IMR-90 (cell line): Measurements from ENCODE around the gene RRP8. TPM values are rescaled to one million over a fixed set of nuclear protein-coding genes. Genes with fewer than 3 reads are reported as not detected.

Experiments
- ATAC-seq: fragments of 200-7000 bp; cut with Tn5 transposase; 2 replicates; pipeline ENCODE4 v1.9.1; 2020; ENCODE audit warnings: low read depth, mild to moderate bottlenecking, moderate library complexity
- BruUV-seq: library from RNA; stranded (reverse); fragments of 400-500 nt; replicated peaks from 2 replicates; lab custom pipeline; 2021; lab: Mats Ljungman, UMichigan
- CTCF ChIA-PET: fragments of 300-600 bp; formaldehyde crosslinking; extraction: SDS; loops from one replicate; lab custom pipeline; 2021; ENCODE audit warnings: antibody characterized with exemption; lab: Yijun Ruan, JAX
- POLR2A ChIA-PET: fragments of 300-600 bp; sonication (Branson Sonifier 250); formaldehyde crosslinking; loops from one replicate; lab custom pipeline; 2022; ENCODE audit warnings: antibody characterized with exemption; ENCODE audit not compliant: unreplicated experiment; lab: Charles Lee
- DNase-seq: peaks from one replicate; pipeline ENCODE4 v3.0.0; 2013
- H2AFZ ChIP-seq: replicated peaks from 2 replicates; pipeline ENCODE3; 2013; ENCODE audit warnings: low read length, mild to moderate bottlenecking; ENCODE audit not compliant: poor library complexity
- H2AK5ac ChIP-seq: 2 replicates; pipeline ENCODE4 v1.6.1; 2013; ENCODE audit warnings: low read depth, low read length, inconsistent platforms
- H2AK9ac ChIP-seq: replicated peaks from 2 replicates; pipeline ENCODE3; 2013; ENCODE audit warnings: mild to moderate bottlenecking, low read depth, low read length, moderate library complexity; ENCODE audit not compliant: poor library complexity
- H2BK120ac ChIP-seq: 2 replicates; pipeline ENCODE4 v1.6.1; 2013; ENCODE audit warnings: low read depth, low read length, inconsistent platforms
- H2BK15ac ChIP-seq: 3 replicates; pipeline ENCODE4 v1.6.1; 2013; ENCODE audit warnings: low read depth, low read length, inconsistent platforms
- H2BK20ac ChIP-seq: 2 replicates; pipeline ENCODE4 v1.6.1; 2013; ENCODE audit warnings: low read depth, mild to moderate bottlenecking, inconsistent platforms, low read length, moderate library complexity
- H2BK5ac ChIP-seq: 2 replicates; pipeline ENCODE4 v1.6.1; 2013; ENCODE audit warnings: mild to moderate bottlenecking, low read depth, low read length, inconsistent platforms; ENCODE audit not compliant: poor library complexity, severe bottlenecking
- H3K14ac ChIP-seq: replicated peaks from 2 replicates; pipeline ENCODE4 v1.6.1; 2013; ENCODE audit warnings: low read depth, low read length, inconsistent platforms
- H3K18ac ChIP-seq: 2 replicates; pipeline ENCODE4 v1.6.1; 2013; ENCODE audit warnings: low read depth, low read length, control low read depth
- H3K23ac ChIP-seq: 2 replicates; pipeline ENCODE4 v1.6.1; 2013; ENCODE audit warnings: low read depth, low read length, inconsistent platforms
- H3K27ac ChIP-seq: 2 replicates; pipeline ENCODE4 v1.5.1; 2013; ENCODE audit warnings: mild to moderate bottlenecking, control low read depth, low read length; ENCODE audit not compliant: insufficient read depth
- H3K27me3 ChIP-seq: 2 replicates; pipeline ENCODE4 v1.6.1; 2013; ENCODE audit warnings: low read length; ENCODE audit not compliant: control insufficient read depth, insufficient read depth
- H3K36me3 ChIP-seq: 2 replicates; pipeline ENCODE4 v1.6.1; 2013; ENCODE audit warnings: low read length, mixed read lengths; ENCODE audit not compliant: control insufficient read depth, insufficient read depth
- H3K4ac ChIP-seq: 2 replicates; pipeline ENCODE4 v1.6.1; 2013; ENCODE audit warnings: low read depth, low read length, inconsistent platforms
- H3K4me1 ChIP-seq: 2 replicates; pipeline ENCODE4 v1.6.1; 2013; ENCODE audit warnings: low read length, mixed read lengths; ENCODE audit not compliant: control insufficient read depth, insufficient read depth
- H3K4me2 ChIP-seq: 2 replicates; pipeline ENCODE4 v1.6.1; 2013; ENCODE audit warnings: low read depth, mild to moderate bottlenecking, control low read depth, low read length, moderate library complexity
- H3K4me3 ChIP-seq: 2 replicates; pipeline ENCODE4 v1.5.1; 2013; ENCODE audit warnings: low read depth, mild to moderate bottlenecking, control low read depth, low read length, moderate library complexity; ENCODE audit not compliant: insufficient read depth
- H3K56ac ChIP-seq: 2 replicates; pipeline ENCODE4 v1.6.1; 2013; ENCODE audit warnings: low read length, inconsistent platforms; ENCODE audit not compliant: insufficient read depth; ENCODE audit errors: extremely low read depth
- H3K79me1 ChIP-seq, 2 experiments: 2 replicates each; pipeline ENCODE4 v1.6.1; 2013; ENCODE audit warnings: low read length in 2 of 2, inconsistent platforms in 1 of 2, low read depth in 1 of 2
- H3K9ac ChIP-seq: 2 replicates; pipeline ENCODE4 v1.6.1; 2013; ENCODE audit warnings: low read depth, low read length, control low read depth
- H3K9me1 ChIP-seq: 2 replicates; pipeline ENCODE4 v1.6.1; 2013; ENCODE audit warnings: low read length, inconsistent platforms; ENCODE audit not compliant: insufficient read depth
- H3K9me3 ChIP-seq: 2 replicates; pipeline ENCODE4 v1.6.1; 2013; ENCODE audit warnings: low read length; ENCODE audit not compliant: control insufficient read depth, insufficient read depth
- H4K20me1 ChIP-seq: 2 replicates; pipeline ENCODE4 v1.6.1; 2013; ENCODE audit warnings: low read length, inconsistent platforms; ENCODE audit not compliant: insufficient read depth
- H4K5ac ChIP-seq: 2 replicates; pipeline ENCODE4 v1.6.1; 2013; ENCODE audit warnings: mild to moderate bottlenecking, low read depth, low read length, control low read depth
- H4K8ac ChIP-seq, 2 experiments: 2 replicates each; pipeline ENCODE4 v1.6.1; 2013; ENCODE audit warnings: low read depth in 2 of 2, low read length in 2 of 2, control low read depth in 1 of 2, inconsistent platforms in 1 of 2
- H4K91ac ChIP-seq: 2 replicates; pipeline ENCODE4 v1.6.1; 2013; ENCODE audit warnings: low read depth, low read length, inconsistent platforms; ENCODE audit not compliant: insufficient read depth
- BHLHE40 ChIP-seq: fragments of 150-350 bp; IDR thresholded peaks from 2 replicates; pipeline ENCODE4 v1.6.1; 2016; ENCODE audit warnings: mild to moderate bottlenecking, low read depth, low read length
- CEBPB ChIP-seq: IDR thresholded peaks from 2 replicates; pipeline ENCODE4 v1.6.1; 2012; ENCODE audit warnings: low read depth, low read length, improper control_type of control experiment
- CHD1 ChIP-seq: IDR thresholded peaks from 2 replicates; pipeline ENCODE4 v1.6.1; 2012; ENCODE audit warnings: low read depth, low read length, improper control_type of control experiment
- CTCF ChIP-seq: conservative IDR thresholded peaks from 2 replicates; pipeline ENCODE4 v1.5.1; 2012; ENCODE audit warnings: mild to moderate bottlenecking, low read depth, low read length, improper control_type of control experiment
- ELK1 ChIP-seq: fragments of 150-350 bp; IDR thresholded peaks from 2 replicates; pipeline ENCODE4 v1.6.1; 2016; ENCODE audit warnings: low read depth, mild to moderate bottlenecking, low read length, moderate library complexity, borderline replicate concordance
- MAFK ChIP-seq: IDR thresholded peaks from 2 replicates; pipeline ENCODE4 v1.6.1; 2012; ENCODE audit warnings: low read depth, low read length, improper control_type of control experiment
- MXI1 ChIP-seq: IDR thresholded peaks from 2 replicates; pipeline ENCODE4 v1.6.1; 2012; ENCODE audit warnings: low read depth, mild to moderate bottlenecking, low read length, moderate library complexity, borderline replicate concordance
- NFE2L2 ChIP-seq: fragments of 150-350 bp; IDR thresholded peaks from 2 replicates; pipeline ENCODE4 v1.6.1; 2016; ENCODE audit warnings: low read depth, mild to moderate bottlenecking, low read length
- POLR2A ChIP-seq: IDR thresholded peaks from 2 replicates; pipeline ENCODE4 v1.6.1; 2012; ENCODE audit warnings: mild to moderate bottlenecking, low read depth, low read length
- RAD21 ChIP-seq: IDR thresholded peaks from 2 replicates; pipeline ENCODE4 v1.6.1; 2012; ENCODE audit warnings: low read length, improper control_type of control experiment
- RCOR1 ChIP-seq: IDR thresholded peaks from 2 replicates; pipeline ENCODE4 v1.6.1; 2012; ENCODE audit warnings: mild to moderate bottlenecking, low read length, improper control_type of control experiment; ENCODE audit not compliant: insufficient replicate concordance
- RFX5 ChIP-seq: IDR thresholded peaks from 2 replicates; pipeline ENCODE4 v1.8.0; 2012; ENCODE audit warnings: low read depth, mild to moderate bottlenecking, low read length, moderate library complexity
- SMC3 ChIP-seq: fragments of 150-350 bp; IDR thresholded peaks from 2 replicates; pipeline ENCODE4 v1.6.1; 2016; ENCODE audit warnings: low read depth, mild to moderate bottlenecking, antibody characterized with exemption, low read length, moderate library complexity
- USF2 ChIP-seq: fragments of 150-350 bp; IDR thresholded peaks from 2 replicates; pipeline ENCODE4 v1.6.1; 2017; ENCODE audit warnings: mild to moderate bottlenecking, antibody characterized with exemption, low read length, low read depth
- WGBS, 2 experiments: methylation state at CpG; one replicate each; pipeline versions ENCODE4 v1.1.5 to v1.1.7; 2013; ENCODE audit warnings: missing lambda C conversion rate in 2 of 2; ENCODE audit not compliant: insufficient read length in 1 of 2; ENCODE audit errors: extremely low coverage in 2 of 2; 5-methylcytosine and 5-hydroxymethylcytosine counted together
- dilution Hi-C: fragments of 300-500 bp; cut with HindIII; formaldehyde crosslinking; loops from one replicate; pipeline ENCODE4 v1.14.3; 2018; ENCODE audit warnings: low sequenced_read_pairs; ENCODE audit not compliant: unreplicated experiment
- in situ Hi-C: fragments of 300-500 bp; cut with MboI; formaldehyde crosslinking; loops from 3 replicates; pipeline ENCODE4 v1.14.3; 2019; ENCODE audit warnings: low sequenced_read_pairs, inconsistent platforms, mixed read lengths
- intact Hi-C: fragments of 100-400 bp; cut with micrococcal nuclease; formaldehyde crosslinking; loops from 2 replicates; pipeline ENCODE4 v1.10.0; 2022
- polyA plus RNA-seq, 3 experiments: library from polyadenylated mRNA; depleted of rRNA; stranded (reverse); fragments of >200 nt; gene quantifications; 2 replicates each; pipeline ENCODE4 v1.2.3, GENCODE V29; 2012; ENCODE audit warnings: low replicate concordance in 1 of 3
- total RNA-seq: library from RNA; depleted of rRNA; stranded (reverse); fragments of >200 nt; gene quantifications from 2 replicates; pipeline ENCODE4 v1.2.3, GENCODE V29; 2012

Gene RRP8
- total and polyA plus RNA-seq, 2 of the 4 experiments (the other 2 are of a cell fraction) = 10.8 to 11.5 TPM

- no peaks in the 10 kb centered on the region for H3K9me1 ChIP-seq
- 91% methylated on average over 19 of the region's 31 CpGs; no CpG with 5 or more reads in 1 of the 2 experiments for WGBS, 2 experiments
- H2AK5ac ChIP-seq = no peak overlapping the region
- in situ Hi-C loops = no loop called here
- H3K23ac ChIP-seq = no peak overlapping the region
- H3K18ac ChIP-seq = no peak overlapping the region
- H2AK9ac ChIP-seq = no peak overlapping the region
- H4K5ac ChIP-seq = no peak overlapping the region
- no peak overlapping the region for H2BK5ac ChIP-seq
- TF ChIP-seq RFX5 (no peak), RAD21 (no peak), CTCF (no peak), MAFK (no peak), SMC3 (no peak), BHLHE40 (no peak), POLR2A (no peak), USF2 (no peak), MXI1 (no peak), RCOR1 (no peak), CEBPB (no peak), CHD1 (no peak), NFE2L2 (no peak), ELK1 (no peak)
- H2AFZ ChIP-seq = no peak overlapping the region
- H3K27me3 ChIP-seq = no peaks in the 10 kb centered on the region
- H2BK15ac ChIP-seq = no peak overlapping the region
- intact Hi-C loops = no loop called here
- H3K4me1 ChIP-seq = no peaks in the 10 kb centered on the region; the same call in 1 of the 2 replicates
- H3K9me3 ChIP-seq = no peaks in the 10 kb centered on the region
- no peak overlapping the region for H3K4ac ChIP-seq
- no peak overlapping the region for H4K91ac ChIP-seq
- no peak overlapping the region for H2BK20ac ChIP-seq
- no peak overlapping the region for H3K14ac ChIP-seq
- ATAC-seq = no peak
- H4K20me1 ChIP-seq = no peaks in the 10 kb centered on the region
- no peak overlapping the region for H4K8ac ChIP-seq
- peaks cover 4 to 6% of the 10 kb centered on the region in 2 experiments; a peak in 3 of 4 replicates for H3K79me1 ChIP-seq
- H3K56ac ChIP-seq = no peak overlapping the region
- no peak overlapping the region for H3K27ac ChIP-seq
- H3K4me3 ChIP-seq = no peak overlapping the region
- no peak overlapping the region for H3K9ac ChIP-seq
- H2BK120ac ChIP-seq = no peak overlapping the region
- H3K36me3 ChIP-seq = peaks cover 41% of the 10 kb centered on the region
- no peak for DNase-seq
- CTCF ChIA-PET = interaction anchor here (0.6 kb wide), 1 partner anchor 10 kb away, joined by 3 read pairs; no protein-coding TSS in a partner anchor
- dilution Hi-C loops = no loop called here
- no TSS peak for BruUV-seq
- H3K4me2 ChIP-seq = no peak overlapping the region
- POLR2A ChIA-PET = no interaction called here
Observed at GRCh38 chr11:6623391-6624363, 20.3 kb upstream of the RRP8 start.
